HG03354 (cell line): ENCODE data around the gene GPI.
"Not testable (repeated sequence)": the region's sequence is repeated elsewhere in the genome, so short reads cannot be mapped to it uniquely, and the experiment has no call there.

ENCODE experiments used
- ATAC-seq: cut with Tn5 transposase; IDR thresholded peaks from one replicate; pipeline ENCODE4 v1.9.1; 2021; ENCODE audit warnings: mild to moderate bottlenecking; ENCODE audit not compliant: unreplicated experiment, poor library complexity, severe bottlenecking

GPI gene

DNA sequence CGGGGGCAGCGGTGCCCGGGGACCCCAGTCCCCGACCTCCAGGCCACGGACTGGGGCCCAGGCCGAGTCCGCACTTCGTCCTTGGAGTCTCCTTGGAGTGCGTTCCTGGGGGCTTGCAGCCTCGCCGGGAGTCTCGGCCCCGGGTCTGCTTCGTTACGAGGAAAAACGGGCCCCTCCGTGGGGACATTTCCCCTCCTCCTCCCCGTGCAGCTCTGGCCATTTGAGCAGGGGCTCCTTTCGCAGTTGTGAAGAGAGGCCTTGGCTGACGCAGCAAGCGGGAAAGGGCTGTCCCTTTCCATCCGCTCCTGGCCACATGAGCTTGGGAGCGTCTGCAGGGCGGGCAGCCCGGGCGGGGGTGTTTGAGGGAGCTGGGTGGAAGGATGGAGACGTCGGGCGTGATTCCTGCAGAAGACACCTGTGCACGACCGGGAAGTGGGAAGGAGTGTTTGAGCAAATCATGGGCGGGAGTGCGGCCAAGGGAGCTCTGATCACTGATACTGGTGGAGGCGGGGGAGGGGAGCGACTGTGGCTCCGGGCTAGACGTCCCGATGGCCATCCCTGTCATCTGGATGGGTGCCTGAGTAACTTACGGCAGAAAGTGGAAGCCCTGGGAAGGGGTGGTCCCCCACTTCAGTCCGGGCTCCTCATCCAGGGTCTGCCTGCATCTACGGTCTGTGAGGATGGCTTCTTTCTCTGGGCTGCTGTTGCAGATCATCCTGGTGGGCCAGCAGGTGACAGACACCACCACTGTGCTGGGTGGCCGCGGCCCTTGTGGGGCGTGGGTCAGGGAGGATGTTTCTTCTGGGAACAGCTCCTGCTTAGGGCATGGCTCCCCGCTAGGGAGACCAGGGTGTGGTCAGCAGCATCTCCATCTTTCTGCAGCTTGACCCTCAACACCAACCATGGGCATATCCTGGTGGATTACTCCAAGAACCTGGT lies 736 bp downstream of the GPI start:
- ATAC-seq = peak; percentile 20

DNA sequence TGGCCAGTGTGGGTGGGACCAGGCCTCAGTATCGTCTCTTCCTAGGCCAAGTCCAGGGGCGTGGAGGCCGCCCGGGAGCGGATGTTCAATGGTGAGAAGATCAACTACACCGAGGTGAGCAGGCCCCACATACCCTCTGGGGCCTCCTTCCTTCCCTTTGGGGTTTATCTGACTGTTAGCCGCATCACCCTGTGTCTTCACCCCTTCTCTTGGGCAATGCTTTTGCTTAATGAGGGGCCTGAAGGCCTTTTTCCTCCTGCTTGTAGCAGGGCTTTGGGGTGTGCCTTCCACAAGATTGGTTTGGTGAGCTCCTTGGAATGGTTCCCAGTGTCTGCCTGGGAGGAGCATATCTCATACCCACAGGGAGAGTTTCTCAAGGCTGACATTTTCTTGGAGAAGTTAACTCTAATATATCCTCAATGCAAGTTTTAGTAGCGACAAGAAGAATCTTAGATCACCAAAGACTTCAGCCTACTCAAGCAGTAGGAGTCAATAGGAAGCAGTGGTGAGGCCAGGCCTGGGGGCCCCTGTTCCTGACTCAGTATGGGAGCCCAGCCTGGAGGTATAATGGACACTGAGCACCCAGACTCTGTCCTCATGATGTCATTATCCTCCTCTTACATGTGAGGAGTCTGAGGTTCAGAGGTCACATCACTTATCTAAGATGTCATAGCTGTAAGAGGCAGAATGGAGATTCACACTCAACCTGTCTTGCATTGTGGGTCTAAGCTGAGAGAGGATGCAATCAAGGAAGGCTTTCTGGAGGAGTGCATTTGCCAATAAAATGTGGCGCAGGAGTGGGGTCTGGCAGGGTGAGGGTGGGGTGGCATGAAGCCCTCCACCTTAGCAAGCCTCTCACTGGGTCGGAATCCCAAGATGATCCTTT lies 2.0 kb downstream of the GPI start:
- ATAC-seq = no peak

DNA sequence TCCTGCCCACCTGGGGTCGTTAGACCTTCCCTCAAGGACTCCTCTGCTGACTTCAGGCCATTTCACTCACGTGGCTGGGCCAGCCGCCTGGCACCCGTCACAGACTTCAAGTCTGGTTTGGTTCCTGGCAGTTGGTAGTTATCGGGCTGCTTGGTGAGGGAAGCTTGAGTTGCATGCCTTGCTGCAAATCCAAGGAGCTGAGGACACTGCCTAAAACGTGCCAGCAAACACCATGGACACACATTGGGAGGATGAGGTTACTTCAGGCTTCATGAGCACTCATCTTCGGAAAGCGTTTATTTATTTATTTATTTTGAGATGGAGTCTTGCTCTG lies 2.6 kb downstream of the GPI start:
- ATAC-seq = no peak

DNA sequence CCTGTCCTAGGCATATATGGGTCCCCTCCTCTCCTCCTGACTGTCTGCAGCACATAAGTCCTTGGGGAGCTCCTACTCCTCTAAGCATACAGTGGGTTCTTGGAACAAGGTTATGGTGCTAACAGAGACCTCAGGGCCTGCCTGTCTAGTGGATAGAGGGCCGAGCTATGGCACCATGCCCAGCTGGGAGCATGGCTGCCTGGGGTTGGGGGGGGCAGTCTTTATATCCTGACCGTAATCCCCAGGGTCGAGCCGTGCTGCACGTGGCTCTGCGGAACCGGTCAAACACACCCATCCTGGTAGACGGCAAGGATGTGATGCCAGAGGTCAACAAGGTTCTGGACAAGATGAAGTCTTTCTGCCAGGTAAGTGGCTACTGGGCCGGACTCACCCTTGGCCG lies 3.3 kb downstream of the GPI start:
- no peak for ATAC-seq

DNA sequence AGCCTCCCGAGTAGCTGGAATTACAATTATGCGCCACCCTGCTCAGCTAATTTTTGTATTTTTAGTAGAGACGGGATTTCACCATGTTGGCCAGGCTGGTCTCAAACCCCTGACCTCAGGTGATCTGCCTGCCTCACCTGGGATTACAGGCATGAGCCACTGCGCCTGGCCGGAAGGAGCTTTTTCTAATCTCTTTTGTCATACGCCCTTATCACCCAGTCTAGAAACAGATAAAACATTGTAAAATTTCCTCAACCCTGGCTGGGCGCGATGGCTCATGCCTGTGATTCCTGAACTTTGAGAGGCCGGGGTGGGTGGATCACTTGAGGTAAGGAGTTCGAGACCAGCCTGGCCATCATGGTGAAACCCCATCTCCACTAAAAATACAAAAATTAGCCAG lies 4.2 kb downstream of the GPI start:
- ATAC-seq = not testable (repeated sequence)

DNA sequence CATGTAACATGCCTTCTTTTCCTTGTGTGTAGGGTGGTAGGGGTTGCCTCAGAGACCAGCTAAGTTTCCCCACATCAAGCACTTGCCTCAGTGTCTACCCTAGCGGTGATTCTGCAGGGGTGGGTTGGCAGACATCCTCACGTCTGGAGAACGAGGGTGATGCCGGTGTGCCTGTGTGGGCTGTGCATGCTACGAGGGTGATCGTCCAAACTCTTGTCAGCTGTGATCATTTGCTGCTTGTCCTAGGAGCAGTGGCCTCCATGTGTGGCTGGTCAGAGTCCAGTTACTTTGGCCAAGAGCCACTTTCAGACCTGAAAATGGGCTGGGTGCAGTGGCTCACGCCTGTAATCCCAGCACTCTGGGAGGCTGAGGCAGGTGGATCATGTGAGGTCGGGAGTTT lies 5.1 kb downstream of the GPI start:
- ATAC-seq = no peak

DNA sequence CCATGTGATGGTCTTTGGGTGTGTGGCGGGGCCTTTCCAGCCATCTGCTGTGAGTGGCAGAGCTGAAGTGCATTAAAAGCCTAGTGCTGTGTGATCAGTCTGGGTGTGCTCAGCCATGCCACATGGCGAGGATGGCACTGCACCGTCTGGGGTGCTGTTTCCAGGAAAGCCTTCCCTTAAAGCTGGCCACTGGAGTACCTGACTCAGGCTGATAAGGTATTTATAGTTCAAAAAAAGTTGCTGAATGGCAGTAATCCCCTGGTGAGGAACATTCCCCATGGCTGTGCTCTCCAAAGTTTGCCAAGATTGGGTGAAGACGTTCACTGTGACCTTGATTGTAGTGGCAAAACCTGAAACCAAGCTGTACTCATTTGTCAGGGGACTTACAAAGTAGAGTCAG lies 6.0 kb downstream of the GPI start:
- no peak for ATAC-seq

DNA sequence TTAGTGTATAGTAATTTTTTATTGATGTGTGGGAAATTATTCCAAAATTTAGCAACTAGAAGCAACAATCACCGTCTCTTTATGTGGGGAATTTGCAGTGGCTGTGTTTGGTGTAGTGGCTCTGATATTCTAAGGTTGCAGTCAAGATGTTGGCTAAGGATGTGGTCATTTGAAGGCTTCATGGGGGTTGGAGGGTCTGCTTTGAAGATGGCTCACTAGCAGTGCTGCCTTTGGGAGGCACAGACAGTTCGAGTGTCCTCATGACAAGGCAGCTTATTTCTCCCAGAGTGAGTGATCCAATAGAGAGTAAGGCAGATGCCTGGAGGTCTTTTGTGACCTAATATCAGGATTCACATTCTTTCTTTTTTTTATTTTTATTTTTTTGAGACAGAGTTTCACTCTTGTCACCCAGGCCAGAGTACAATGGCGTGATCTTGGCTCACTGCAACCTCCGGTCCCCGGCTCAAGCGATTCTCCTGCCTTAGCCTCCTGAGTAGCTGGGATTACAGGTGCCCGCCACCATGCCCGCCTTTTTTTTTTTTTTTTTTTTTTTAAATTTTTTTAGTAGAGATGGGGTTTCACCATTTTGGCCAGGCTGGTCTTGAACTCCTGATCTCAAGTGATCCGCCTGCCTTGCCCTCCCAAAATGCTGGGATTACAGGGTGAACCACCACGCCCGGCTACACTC lies 8.7 kb downstream of the GPI start:
- no peak for ATAC-seq

DNA sequence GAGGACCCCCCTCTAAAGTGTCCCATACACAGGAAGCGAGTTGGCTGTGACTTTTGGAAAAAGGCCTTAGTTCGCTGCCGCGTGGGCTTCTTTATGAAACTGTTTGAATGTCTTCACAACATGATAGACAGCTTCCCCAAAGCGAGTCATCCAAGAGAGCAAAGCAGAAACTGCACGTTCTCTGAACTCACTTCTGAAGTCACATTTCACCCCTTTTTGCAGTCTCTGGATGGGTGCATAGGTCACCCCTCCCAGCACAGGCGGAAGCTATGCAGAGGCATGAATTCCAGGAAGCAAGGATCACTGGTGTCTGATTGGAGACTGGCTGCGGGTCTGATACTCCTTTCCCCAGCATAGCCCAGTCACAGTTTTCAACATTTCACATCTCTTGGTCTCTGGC lies 10.6 kb downstream of the GPI start:
- ATAC-seq = no peak

DNA sequence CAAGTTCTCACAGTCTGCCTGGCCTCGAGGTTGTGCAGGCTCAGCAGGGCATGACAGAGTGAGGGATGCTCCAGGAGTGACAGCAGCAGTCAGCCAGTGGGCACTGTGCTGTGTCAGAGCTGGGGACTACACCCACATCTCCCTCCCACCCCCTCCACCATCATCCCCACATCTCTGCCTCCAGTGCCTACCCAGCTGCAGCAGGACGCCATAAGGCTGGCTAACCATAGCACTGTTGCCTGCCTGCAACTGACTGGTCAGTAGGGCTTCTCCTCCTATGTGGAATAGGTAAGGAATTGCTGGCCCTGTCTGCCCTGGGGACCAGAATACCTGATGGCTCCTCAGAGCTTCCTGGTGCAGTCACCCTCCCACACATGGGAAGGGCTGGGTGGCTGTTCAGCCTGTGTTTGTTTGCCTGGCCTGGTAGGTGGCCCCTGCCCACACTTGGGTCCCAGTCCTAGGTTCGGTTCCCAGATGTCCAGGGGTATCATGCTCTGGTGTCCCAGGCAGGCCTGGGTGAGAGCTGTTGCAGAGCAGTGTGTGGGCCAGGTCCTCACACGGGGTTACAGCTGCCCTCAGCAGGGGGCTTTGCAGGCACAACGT lies 15.7 kb downstream of the GPI start:
- ATAC-seq = no peak

DNA sequence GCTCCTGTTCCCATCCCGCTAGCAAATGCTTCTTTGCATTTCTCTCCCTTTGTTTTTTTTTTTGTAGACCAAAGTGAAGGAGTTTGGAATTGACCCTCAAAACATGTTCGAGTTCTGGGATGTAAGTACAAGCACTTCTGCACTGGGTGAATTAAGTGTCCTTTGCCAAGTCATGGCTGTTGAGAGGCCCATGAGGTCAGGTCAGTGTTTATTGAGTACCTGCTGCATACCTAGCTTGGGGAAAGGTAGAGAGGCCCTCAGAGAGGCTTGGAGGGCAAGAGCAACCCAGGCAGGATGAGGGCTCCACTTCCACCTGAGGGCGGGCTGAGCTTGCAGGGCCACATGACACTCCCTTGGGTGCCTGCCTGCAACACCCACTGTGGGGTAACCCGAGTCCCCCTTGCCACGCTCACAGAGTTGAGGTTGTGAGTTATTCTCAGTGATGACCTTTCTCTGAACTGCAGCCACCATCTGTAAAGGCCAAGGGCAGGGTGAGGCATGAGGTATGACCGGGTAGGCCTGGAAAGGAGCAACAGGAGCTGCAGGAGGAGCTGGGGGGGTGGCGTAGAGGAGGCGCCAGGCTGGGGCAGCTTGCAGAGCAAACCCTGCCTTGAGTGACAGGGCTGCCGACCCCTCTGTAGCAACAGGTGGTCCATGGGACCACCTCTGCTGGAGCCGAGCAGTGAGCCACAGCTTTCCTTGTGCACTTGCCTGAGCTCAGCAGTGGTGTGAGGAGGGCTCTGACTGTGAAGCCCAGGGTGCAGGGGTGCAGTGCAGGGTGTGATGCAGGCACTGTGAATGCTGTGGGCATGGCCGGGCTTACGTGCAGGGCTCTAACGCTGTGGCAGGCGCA lies 16.6 kb downstream of the GPI start:
- no peak for ATAC-seq

DNA sequence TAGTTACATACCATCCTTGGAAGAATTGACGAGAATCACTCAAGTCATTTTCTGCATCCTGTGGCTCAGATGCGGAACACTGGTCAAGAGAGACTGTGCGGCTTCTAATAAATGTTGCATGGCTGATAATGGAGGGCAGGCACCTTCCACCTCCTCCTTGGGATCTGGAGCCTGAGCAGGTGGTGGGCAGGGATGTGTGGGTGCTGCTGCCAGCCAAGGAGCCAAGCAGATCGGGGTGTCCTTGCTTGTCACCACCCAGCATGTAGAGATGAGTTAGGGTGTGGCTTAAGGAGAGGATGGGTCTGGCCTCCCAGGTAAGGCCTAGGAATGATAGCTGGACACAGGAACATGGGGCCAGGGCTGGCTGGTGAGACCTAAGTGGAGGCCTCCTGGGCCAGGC lies 17.5 kb downstream of the GPI start:
- ATAC-seq = no peak

DNA sequence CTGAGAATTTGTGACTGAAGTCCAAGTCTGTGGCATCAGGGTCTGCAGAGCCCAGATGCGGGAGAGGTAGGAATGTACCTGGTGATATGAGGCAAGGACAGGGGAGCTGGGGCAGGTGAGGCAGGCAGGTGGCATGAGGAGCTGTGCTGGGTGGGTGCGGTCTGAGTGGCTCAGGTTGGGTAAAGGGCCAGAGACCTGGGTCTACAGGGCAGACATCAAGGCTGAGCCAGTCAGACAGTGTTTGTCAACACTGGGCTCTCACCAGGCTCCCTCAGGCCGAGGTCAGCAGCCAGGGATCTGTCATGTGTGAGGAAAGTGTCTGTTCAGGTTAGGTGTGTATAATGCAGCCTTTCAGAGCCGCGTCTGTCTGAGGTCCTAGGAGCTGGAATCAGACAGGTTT lies 18.6 kb downstream of the GPI start:
- no peak for ATAC-seq

DNA sequence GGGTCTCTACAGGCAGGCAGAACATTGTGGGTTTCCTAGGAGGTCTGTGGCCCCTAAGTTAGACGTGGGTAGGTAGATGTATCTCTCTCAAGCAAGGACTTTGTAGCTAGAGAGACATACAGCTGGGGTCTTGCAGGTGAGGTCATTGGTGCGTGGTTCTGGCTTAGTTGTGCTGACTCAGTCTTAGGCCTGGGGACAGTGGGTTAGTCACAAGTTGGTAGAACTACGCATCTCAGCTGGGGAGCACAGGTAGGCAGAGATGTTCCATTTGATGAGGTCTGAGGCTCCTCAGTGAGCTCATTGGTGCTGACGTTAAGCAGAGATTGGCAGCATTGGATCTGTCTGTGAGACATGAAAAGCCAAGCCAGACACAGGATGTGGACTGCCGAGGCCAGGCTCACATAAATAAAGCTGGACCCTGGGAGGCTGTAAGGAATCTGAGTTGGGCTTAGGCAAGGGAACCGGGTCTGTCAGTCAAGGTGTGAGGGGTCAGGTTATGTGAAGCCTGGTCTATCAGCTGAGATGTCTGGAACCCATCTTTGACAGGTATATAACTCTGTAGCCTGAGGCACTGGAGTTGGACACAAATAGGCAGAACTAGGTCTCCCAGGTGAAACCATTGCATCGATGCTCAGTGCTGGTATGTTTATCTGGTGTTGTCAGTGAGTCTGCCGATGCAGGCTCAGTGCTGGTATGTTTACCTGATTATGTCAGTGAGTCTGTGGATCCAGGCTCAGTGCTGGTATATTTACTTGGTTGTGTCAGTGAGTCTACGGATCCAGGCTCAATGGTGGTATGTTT lies 21.8 kb downstream of the GPI start:
- ATAC-seq = no peak

DNA sequence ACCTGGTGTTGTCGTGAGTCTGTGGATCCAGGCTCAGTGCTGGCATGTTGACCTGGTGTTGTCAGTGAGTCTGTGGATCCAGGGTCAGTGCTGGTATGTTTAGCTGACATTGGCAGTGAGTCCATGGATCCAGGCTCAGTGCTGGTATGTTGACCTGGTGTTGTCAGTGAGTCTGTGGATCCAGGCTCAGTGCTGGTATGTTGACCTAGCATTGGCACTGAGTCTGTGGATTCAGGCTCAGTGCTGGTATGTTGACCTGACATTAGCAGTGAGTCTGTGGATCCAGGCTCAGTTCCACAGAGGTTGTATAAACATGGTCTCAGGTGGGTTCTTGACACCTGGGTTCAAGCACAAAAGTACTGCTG lies 22.4 kb downstream of the GPI start:
- ATAC-seq = no peak

DNA sequence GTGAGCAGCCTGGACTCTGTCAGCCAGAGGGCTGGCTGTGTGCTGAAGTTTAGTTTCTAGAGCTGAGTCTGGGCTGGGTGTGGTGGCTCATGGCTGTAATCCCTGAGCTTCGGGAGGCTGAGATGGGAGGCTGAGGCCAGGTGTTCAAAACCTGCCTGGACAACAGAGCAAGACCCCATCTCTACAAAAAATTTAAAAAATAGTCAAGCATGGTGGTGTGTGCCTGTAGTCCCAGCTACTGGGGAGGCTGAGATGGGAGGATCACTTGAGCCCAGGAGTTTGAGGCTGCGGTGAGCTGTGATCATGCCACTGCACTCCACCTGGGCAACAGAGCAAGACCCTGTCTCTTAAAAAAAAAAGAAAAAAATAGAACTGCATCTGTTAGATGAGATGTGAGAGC lies 23.7 kb downstream of the GPI start:
- not testable (repeated sequence) for ATAC-seq

DNA sequence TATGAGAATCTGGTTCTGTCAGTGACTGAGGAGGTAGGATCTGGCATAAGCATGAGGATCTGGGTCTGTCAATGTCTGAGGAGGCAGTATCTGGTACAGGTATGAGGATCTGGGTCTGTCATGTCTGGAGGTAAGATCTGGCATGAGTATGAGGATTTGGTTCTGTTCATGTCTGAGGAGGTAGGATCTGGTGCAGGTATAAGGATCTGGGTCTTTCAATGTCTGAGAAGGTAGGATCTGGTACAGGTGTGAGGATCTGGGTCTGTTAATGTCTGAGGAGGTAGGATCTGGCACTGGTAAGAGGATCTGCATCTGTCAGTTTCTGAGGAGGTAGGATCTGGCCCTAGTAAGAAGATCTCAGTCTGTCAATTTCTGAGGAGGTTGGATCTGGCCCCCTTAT lies 26.8 kb downstream of the GPI start:
- ATAC-seq = no peak

DNA sequence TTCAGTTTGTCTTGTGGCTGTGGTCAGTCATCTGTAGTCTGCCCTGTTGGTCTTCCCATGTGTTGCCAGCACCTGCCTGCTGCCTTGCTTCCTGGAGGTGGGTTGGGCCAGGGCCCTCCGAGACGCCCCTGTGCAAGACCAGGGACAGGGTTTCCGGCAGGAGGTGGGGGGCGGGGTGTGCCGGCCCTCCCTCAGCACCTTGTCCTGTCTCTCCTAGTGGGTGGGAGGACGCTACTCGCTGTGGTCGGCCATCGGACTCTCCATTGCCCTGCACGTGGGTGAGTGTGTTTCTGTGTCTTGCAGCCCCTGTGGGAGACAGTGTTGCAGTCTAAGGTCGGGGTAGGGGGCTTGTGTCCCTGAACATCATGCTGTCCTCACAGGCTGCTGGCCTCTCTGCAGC lies 28.0 kb downstream of the GPI start:
- no peak for ATAC-seq
